Neutrophil (primary cell): ENCODE results near the gene LAPTM4A.
A peak's percentile ranks its signal among the peaks of the same experiment; 100 is the strongest.

Experiments used
- H3K27ac ChIP-seq: fragments of 200-600 bp; sonication (generic); 2 replicates; pipeline ENCODE4 v1.5.1; 2016; ENCODE audit warnings: mild to moderate bottlenecking, moderate library complexity
- H3K27me3 ChIP-seq: fragments of 200-600 bp; sonication (generic); 2 replicates; pipeline ENCODE4 v1.6.0; 2016; ENCODE audit warnings: mild to moderate bottlenecking
- H3K36me3 ChIP-seq: fragments of 200-600 bp; sonication (generic); 2 replicates; pipeline ENCODE4 v1.5.1; 2017
- H3K4me1 ChIP-seq, 2 experiments: fragments of 200-600 bp in 1 of 2; sonication (generic) in 1 of 2; 1 replicate in 1 of 2; 2 replicates in 1 of 2; pipeline versions ENCODE4 v1.5.1 to v1.6.1; 2013 to 2016; ENCODE audit warnings: low read depth in 1 of 2, low read length in 1 of 2, mild to moderate bottlenecking in 1 of 2, moderate library complexity in 1 of 2; ENCODE audit not compliant: control insufficient read depth in 1 of 2, insufficient read depth in 1 of 2
- H3K4me3 ChIP-seq, 2 experiments: fragments of 200-600 bp in 1 of 2; sonication (generic) in 1 of 2; 1 replicate in 1 of 2; 2 replicates in 1 of 2; pipeline ENCODE4 v1.5.1; 2013 to 2016; ENCODE audit warnings: low read depth in 1 of 2, low read length in 1 of 2, mild to moderate bottlenecking in 1 of 2, moderate library complexity in 1 of 2
- H3K9me3 ChIP-seq: fragments of 200-600 bp; sonication (generic); 2 replicates; pipeline ENCODE4 v1.5.1; 2016
- TF ChIP-seq, protein P1 (sequence below): fragments of 200-600 bp; sonication (generic); IDR thresholded peaks from 2 replicates; pipeline ENCODE4 v1.5.1; 2016; ENCODE audit warnings: antibody characterized with exemption

LAPTM4A gene

GRCh38 chr2:20051532-20052228 is at the start of gene LAPTM4A:
Gene LAPTM4A (minus strand): TSS chr2:20051628. CDS start chr2:20051520, 108 bp downstream.
- Histone ChIP-seq H3K4me1 (peaks cover 35 to 40% of the 10 kb centered on the region in 2 experiments), H3K36me3 (no peaks in the 10 kb centered on the region), H3K27ac (peak within 1 kb of the TSS; percentile 92), H3K9me3 (no peaks in the 10 kb centered on the region), H3K4me3 (peak within 1 kb of the TSS; percentile 88 to 97), H3K27me3 (peaks cover 42% of the 10 kb centered on the region)
- TF ChIP-seq, protein P1, sequence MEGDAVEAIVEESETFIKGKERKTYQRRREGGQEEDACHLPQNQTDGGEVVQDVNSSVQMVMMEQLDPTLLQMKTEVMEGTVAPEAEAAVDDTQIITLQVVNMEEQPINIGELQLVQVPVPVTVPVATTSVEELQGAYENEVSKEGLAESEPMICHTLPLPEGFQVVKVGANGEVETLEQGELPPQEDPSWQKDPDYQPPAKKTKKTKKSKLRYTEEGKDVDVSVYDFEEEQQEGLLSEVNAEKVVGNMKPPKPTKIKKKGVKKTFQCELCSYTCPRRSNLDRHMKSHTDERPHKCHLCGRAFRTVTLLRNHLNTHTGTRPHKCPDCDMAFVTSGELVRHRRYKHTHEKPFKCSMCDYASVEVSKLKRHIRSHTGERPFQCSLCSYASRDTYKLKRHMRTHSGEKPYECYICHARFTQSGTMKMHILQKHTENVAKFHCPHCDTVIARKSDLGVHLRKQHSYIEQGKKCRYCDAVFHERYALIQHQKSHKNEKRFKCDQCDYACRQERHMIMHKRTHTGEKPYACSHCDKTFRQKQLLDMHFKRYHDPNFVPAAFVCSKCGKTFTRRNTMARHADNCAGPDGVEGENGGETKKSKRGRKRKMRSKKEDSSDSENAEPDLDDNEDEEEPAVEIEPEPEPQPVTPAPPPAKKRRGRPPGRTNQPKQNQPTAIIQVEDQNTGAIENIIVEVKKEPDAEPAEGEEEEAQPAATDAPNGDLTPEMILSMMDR, result no peak

GRCh38 chr2:20100711-20101110 is 49.3 kb upstream of the LAPTM4A start:
- no peaks in the 10 kb centered on the region for H3K9me3 ChIP-seq
- H3K4me3 ChIP-seq, result no peak overlapping the region
- H3K27ac ChIP-seq, result no peak overlapping the region
- TF ChIP-seq, protein P1, result no peak
- no peaks in the 10 kb centered on the region for H3K4me1 ChIP-seq
- peaks cover 2% of the 10 kb centered on the region for H3K27me3 ChIP-seq
- no peaks in the 10 kb centered on the region for H3K36me3 ChIP-seq

DNA sequence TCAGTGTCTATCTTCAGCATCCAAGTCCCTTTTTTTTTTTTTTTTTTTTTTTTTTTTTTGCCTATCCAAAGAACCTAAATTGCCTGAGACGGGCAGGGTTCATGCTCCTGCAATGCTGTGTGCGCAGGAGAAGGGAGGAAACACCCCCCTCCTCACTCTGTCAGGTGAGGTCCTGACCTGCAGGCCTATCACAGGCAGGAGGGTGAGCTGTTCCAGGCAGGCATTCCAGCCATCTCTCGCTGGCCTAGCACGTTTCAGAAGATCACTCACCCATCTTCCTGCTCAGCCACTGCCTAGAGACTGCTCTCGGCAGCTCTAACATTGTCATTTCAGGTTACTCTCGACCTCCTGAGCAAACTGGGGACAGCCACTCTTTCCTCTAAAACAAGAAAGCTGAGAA is 48.4 kb upstream of the LAPTM4A start:
- H3K9me3 ChIP-seq, result no peaks in the 10 kb centered on the region
- TF ChIP-seq, protein P1, result no peak
- no peak overlapping the region for H3K27ac ChIP-seq
- no peaks in the 10 kb centered on the region for H3K27me3 ChIP-seq
- H3K4me3 ChIP-seq, result no peak overlapping the region
- H3K36me3 ChIP-seq, result no peaks in the 10 kb centered on the region
- no peaks in the 10 kb centered on the region for H3K4me1 ChIP-seq

DNA sequence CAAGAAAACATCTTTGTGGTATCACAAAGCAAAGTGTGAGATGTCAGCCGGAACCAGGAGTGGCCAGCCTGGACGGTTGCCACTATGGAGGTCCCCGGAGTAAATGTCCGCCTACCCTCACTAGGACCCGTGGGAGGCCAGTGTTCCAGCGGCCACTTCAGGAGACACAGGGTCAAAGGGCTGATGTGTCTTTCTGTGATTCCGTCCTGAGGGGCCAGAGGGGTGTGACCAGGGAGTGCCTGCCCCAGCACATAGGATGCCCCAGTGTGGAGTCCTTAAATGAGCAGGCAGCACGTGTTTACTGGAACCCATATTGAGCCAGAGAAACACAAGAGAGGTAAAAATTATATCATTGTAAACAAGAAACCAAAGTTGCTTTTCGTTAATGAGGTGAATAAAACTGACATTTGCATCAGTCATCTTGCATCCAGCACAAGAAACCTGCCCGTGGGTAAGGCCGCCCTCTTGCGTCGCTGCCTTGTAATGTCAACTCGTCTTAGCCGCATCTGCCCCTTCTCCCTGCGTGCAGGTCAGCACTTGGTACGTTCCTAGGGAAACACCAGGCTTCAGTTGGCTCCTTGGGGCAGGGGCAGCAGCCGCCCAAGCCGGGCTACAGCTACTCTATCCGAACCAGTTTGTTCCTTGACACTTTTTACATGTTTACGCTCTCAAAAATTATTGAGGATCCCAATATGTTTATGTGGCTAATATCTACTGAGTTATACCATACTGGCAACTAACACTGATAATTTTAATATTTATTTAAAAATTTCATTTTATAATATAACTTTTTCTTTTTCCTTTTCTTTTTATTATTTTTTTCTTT is 46.7 kb upstream of the LAPTM4A start:
- Histone ChIP-seq H3K9me3 (no peaks in the 10 kb centered on the region), H3K27me3 (no peaks in the 10 kb centered on the region), H3K4me1 (no peaks in the 10 kb centered on the region), H3K27ac (no peak overlapping the region), H3K4me3 (no peak overlapping the region), H3K36me3 (no peaks in the 10 kb centered on the region)
- TF ChIP-seq, protein P1, result peak; percentile 75

- H3K4me3 ChIP-seq, result no peak overlapping the region
- TF ChIP-seq, protein P1, result no peak
- no peaks in the 10 kb centered on the region for H3K36me3 ChIP-seq
- no peak overlapping the region for H3K27ac ChIP-seq
- no peaks in the 10 kb centered on the region for H3K4me1 ChIP-seq
- H3K9me3 ChIP-seq, result no peaks in the 10 kb centered on the region
- H3K27me3 ChIP-seq, result no peaks in the 10 kb centered on the region
Measured at GRCh38 chr2:20095469-20095868, 44.0 kb upstream of the LAPTM4A start.
